Measurements from ENCODE around the gene NPEPPS. TPM values are rescaled to one million over a fixed set of nuclear protein-coding genes. Genes with fewer than 3 reads are reported as not detected.
"Not testable (repeated sequence)": the region's sequence is repeated elsewhere in the genome, so short reads cannot be mapped to it uniquely, and the experiment has no call there.

Gene NPEPPS
- 100 to 1,000 TPM in 3 of 4 donors, 10 to 100 TPM in 1; 96.8 to 317 (median 124) TPM for total RNA-seq

- peak; percentile 91 to 94 for DNase-seq (ENCODE audit: low spot score in 2 of 2)
- H3K27me3 ChIP-seq, H3K36me3 ChIP-seq, H3K9me3 ChIP-seq: not testable (repeated sequence)
- WGBS = 79% methylated on average over 11 of the region's 60 CpGs
- Histone ChIP-seq H3K27ac (peak within 1 kb of the TSS; percentile 95), H3K4me3 (peak within 1 kb of the TSS; percentile 75), H3K4me1 (peaks cover 16% of the 10 kb centered on the region)
Observed at GRCh38 chr17:47530557-47531232, at the start of gene NPEPPS. Gene NPEPPS, plus strand, starts transcription at chr17:47531108. Its CDS starts 193 bp downstream, at chr17:47531301.

- not testable (repeated sequence) for DNase-seq (ENCODE audit: low spot score in 2 of 2); H3K4me1 ChIP-seq; H3K9me3 ChIP-seq; H3K27me3 ChIP-seq
- 6% methylated on average over 15 of the region's 15 CpGs for WGBS
- H3K4me3 ChIP-seq = peak overlapping the region; percentile 55
- H3K27ac ChIP-seq = peak overlapping the region; percentile 84
- peaks cover 12% of the 10 kb centered on the region for H3K36me3 ChIP-seq
Observed at GRCh38 chr17:47491841-47492212, 39.1 kb upstream of the NPEPPS start.

- not testable (repeated sequence) for H3K4me3 ChIP-seq; H3K27ac ChIP-seq; H3K27me3 ChIP-seq; H3K36me3 ChIP-seq; H3K9me3 ChIP-seq; DNase-seq (ENCODE audit: low spot score in 2 of 2)
- peaks cover 10% of the 10 kb centered on the region for H3K4me1 ChIP-seq
- WGBS = 33% methylated on average over 1 of the region's 1 CpG
Observed at GRCh38 chr17:47499074-47499473, 31.8 kb upstream of the NPEPPS start.

- DNase-seq (ENCODE audit: low spot score in 2 of 2); H3K27me3 ChIP-seq; H3K27ac ChIP-seq; H3K4me3 ChIP-seq; H3K36me3 ChIP-seq; H3K9me3 ChIP-seq: not testable (repeated sequence)
- H3K4me1 ChIP-seq = peaks cover 10% of the 10 kb centered on the region
- WGBS = 89% methylated on average over 4 of the region's 4 CpGs
Observed at GRCh38 chr17:47499494-47499893, 31.4 kb upstream of the NPEPPS start.

- H3K36me3 ChIP-seq; H3K27ac ChIP-seq; H3K4me3 ChIP-seq; H3K27me3 ChIP-seq; H3K9me3 ChIP-seq; DNase-seq (ENCODE audit: low spot score in 2 of 2): not testable (repeated sequence)
- peak; percentile 22 to 49 for TF ChIP-seq CTCF (IDR thresholded peaks at IDR 0.05)
- 62% methylated on average over 4 of the region's 4 CpGs for WGBS
- peaks cover 10% of the 10 kb centered on the region for H3K4me1 ChIP-seq
Observed at GRCh38 chr17:47500620-47501019, 30.3 kb upstream of the NPEPPS start.

- WGBS = 32% methylated on average over 2 of the region's 8 CpGs
- not testable (repeated sequence) for H3K27me3 ChIP-seq; H3K9me3 ChIP-seq; DNase-seq (ENCODE audit: low spot score in 2 of 2); H3K36me3 ChIP-seq; H3K4me3 ChIP-seq
- H3K4me1 ChIP-seq = peaks cover 10% of the 10 kb centered on the region
- peak overlapping the region; percentile 77 for H3K27ac ChIP-seq
Observed at GRCh38 chr17:47502122-47502731, 28.7 kb upstream of the NPEPPS start.

GRCh38 chr17:47502776-47503455 is 28.0 kb upstream of the NPEPPS start:
- not testable (repeated sequence) for H3K36me3 ChIP-seq; H3K27me3 ChIP-seq; DNase-seq (ENCODE audit: low spot score in 2 of 2); H3K9me3 ChIP-seq; H3K4me3 ChIP-seq
- Histone ChIP-seq H3K4me1 (peaks cover 10% of the 10 kb centered on the region), H3K27ac (peak overlapping the region; percentile 77)
- 25% methylated on average over 2 of the region's 2 CpGs for WGBS

GRCh38 chr17:47511701-47512146 is 19.2 kb upstream of the NPEPPS start:
- not testable (repeated sequence) for H3K4me3 ChIP-seq; H3K27me3 ChIP-seq; H3K9me3 ChIP-seq; H3K4me1 ChIP-seq; DNase-seq (ENCODE audit: low spot score in 2 of 2); H3K36me3 ChIP-seq
- H3K27ac ChIP-seq = peak overlapping the region; percentile 4
- WGBS = 16% methylated on average over 3 of the region's 3 CpGs

GRCh38 chr17:47513301-47513700 is 17.6 kb upstream of the NPEPPS start:
- DNase-seq (ENCODE audit: low spot score in 2 of 2); H3K4me1 ChIP-seq; H3K9me3 ChIP-seq; H3K27ac ChIP-seq; H3K4me3 ChIP-seq; H3K36me3 ChIP-seq; H3K27me3 ChIP-seq: not testable (repeated sequence)
- WGBS = 85% methylated on average over 6 of the region's 6 CpGs

GRCh38 chr17:47518880-47519279 is 12.0 kb upstream of the NPEPPS start:
- not testable (repeated sequence) for H3K4me3 ChIP-seq; DNase-seq (ENCODE audit: low spot score in 2 of 2); H3K4me1 ChIP-seq; H3K9me3 ChIP-seq; H3K27ac ChIP-seq; H3K27me3 ChIP-seq; H3K36me3 ChIP-seq

GRCh38 chr17:47519365-47519764 is 11.5 kb upstream of the NPEPPS start:
- not testable (repeated sequence) for H3K36me3 ChIP-seq; DNase-seq (ENCODE audit: low spot score in 2 of 2)

GRCh38 chr17:47520279-47520678 is 10.6 kb upstream of the NPEPPS start:
- H3K27me3 ChIP-seq; H3K27ac ChIP-seq; H3K4me3 ChIP-seq; H3K9me3 ChIP-seq; H3K4me1 ChIP-seq; DNase-seq (ENCODE audit: low spot score in 2 of 2); H3K36me3 ChIP-seq: not testable (repeated sequence)
- 67% methylated on average over 4 of the region's 4 CpGs for WGBS

More at GRCh38 chr17:47519365-47519764, 11.5 kb upstream of the NPEPPS start:
- H3K4me1 ChIP-seq, H3K27me3 ChIP-seq, H3K9me3 ChIP-seq, H3K27ac ChIP-seq, H3K4me3 ChIP-seq: not testable (repeated sequence)

- not testable (repeated sequence) for H3K9me3 ChIP-seq; DNase-seq (ENCODE audit: low spot score in 2 of 2); H3K27me3 ChIP-seq; H3K4me3 ChIP-seq; H3K4me1 ChIP-seq; H3K27ac ChIP-seq; H3K36me3 ChIP-seq
- WGBS = 67% methylated on average over 1 of the region's 1 CpG
Observed at GRCh38 chr17:47521434-47521833, 9.5 kb upstream of the NPEPPS start.

Measured in suprapubic skin (tissue), 4 donors.